Stomach (tissue), 4 donors: Measurements from ENCODE around the gene LRRC3C.

Experiments
- CTCF ChIP-seq, 7 experiments: fragments of 450-650 bp in 4 of 7; fragments of 200-600 bp in 3 of 7; sonication (generic) in 3 of 7; IDR thresholded peaks; one replicate each; pipeline ENCODE4 v1.5.1; 2016 to 2019; ENCODE audit warnings: antibody characterized with exemption in 7 of 7, control low read depth in 2 of 7, mild to moderate bottlenecking in 1 of 7
- EP300 ChIP-seq: sonication (generic); formaldehyde crosslinking; IDR thresholded peaks from one replicate; pipeline ENCODE4 v1.6.1; 2017; ENCODE audit warnings: antibody characterized with exemption
- POLR2A ChIP-seq, 4 donors: fragments of 450-650 bp; IDR thresholded peaks; one replicate each; pipeline ENCODE4 v1.6.1; 2016; ENCODE audit warnings: antibody characterized with exemption in 4 of 4, control low read depth in 2 of 4, mild to moderate bottlenecking in 1 of 4, moderate library complexity in 1 of 4
- POLR2AphosphoS5 ChIP-seq, 3 donors: sonication (generic); formaldehyde crosslinking; IDR thresholded peaks; one replicate each; pipeline ENCODE4 v1.6.1; 2016; ENCODE audit warnings: antibody characterized with exemption in 3 of 3

DNA sequence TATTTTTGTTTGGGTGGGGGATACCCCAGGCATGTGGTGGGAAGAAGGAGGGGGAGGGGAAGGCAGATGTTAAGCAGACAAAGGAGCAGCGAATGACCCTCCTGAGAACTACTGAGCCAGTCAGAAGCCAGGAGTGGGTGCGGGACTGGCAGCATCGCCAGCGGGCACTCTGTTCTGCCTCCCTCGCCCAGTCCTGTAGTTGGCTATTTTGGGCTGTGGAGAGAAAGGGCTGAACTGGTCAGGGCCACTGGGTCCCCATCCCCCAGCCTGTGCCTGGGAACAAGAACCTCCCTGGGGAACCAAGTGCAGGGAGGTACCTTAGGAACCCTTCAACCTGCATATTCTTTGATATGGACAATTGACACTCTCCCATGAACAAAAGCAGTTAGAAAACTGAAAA, 6.4 kb downstream of the LRRC3C start:
- TF ChIP-seq CTCF (IDR thresholded peaks at IDR 0.05) (no peak), POLR2AphosphoS5 (IDR thresholded peaks at IDR 0.05) (no peak), POLR2A (IDR thresholded peaks at IDR 0.05) (no peak), EP300 (no peak)
